Epidermal melanocyte (primary cell): Measurements from ENCODE around the gene SCAMP2.

Source experiments
- DNase-seq: peaks from one replicate; pipeline ENCODE4 v3.0.0; 2011; ENCODE audit warnings: low spot score; ENCODE audit not compliant: insufficient read length

SCAMP2 gene

GRCh38 chr15:74798388-74799254 lies 74.5 kb downstream of the SCAMP2 start:
- no peak for DNase-seq

DNA sequence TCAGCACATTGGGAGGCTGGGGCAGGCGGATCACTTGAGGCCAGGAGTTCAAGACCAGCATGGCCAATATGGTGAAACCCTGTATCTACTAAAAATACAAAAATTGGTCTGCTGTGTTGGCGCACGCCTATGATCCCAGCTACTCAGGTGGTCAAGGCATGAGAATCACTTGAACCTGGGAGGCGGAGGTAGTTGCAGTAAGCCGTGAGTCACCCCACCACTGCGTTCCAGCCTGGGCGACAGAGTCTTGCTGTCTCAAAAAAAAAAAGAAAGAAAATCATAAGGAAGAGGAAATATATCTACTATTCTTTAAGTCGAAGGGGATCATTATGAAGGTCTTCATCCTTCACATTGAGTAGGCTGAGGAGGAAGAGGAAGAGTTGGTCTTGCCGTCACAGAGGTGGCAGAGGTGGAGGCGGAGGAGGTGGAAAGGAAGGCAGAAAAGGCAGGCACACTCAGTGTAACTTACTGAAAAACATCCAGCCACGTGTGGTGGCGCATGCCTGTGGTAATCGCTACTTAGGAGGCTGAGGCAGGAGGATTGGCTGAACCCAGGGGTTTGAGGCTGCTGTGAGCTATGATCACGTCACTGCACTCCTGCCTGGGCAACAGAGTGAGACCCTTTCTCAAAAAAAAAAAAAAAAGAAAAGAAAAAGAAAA lies 77.1 kb downstream of the SCAMP2 start:
- no peak for DNase-seq

DNA sequence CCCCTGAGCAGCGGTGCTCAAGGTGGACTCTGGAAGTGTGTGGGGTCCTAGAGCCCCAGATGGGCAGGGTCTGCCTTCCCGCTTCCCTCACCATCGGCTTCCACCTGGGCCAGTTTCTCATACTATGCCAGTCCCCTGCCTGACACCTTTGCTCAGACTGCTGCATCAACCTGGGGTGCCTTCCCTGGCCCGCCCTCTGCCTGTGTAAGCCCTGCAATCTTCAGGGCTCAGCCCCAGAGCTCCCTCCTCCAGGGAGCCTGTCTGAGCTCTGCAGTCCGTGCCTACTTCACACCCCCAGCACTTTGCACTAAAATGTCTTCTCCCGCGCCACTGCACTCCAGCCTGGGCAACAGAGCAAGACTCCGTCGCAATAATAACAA lies 78.2 kb downstream of the SCAMP2 start:
- no peak for DNase-seq

- DNase-seq, result no peak
Measured at GRCh38 chr15:74794248-74794969, 78.8 kb downstream of the SCAMP2 start.
